T-helper 17 cell (primary cell): Measurements from ENCODE around the gene AGAP2. TPM values are rescaled to one million over a fixed set of nuclear protein-coding genes. Genes with fewer than 3 reads are reported as not detected.
A peak's percentile ranks its signal among the peaks of the same experiment; 100 is the strongest.
"Not testable (repeated sequence)": the region's sequence is repeated elsewhere in the genome, so short reads cannot be mapped to it uniquely, and the experiment has no call there.

Experiments
- ATAC-seq: fragments of 150-1000 bp; cut with Tn5 transposase; 2 replicates; pipeline ENCODE4 v1.10.0; 2021; ENCODE audit warnings: mild to moderate bottlenecking, moderate library complexity
- DNase-seq, 3 donors: peaks; one replicate each; pipeline versions ENCODE4 v3.0.0 to v3.0.0-alpha.2; 2020 to 2021
- H3K9me3 ChIP-seq: one replicate; pipeline ENCODE4 v1.7.0; 2013; ENCODE audit warnings: low read length, mild to moderate bottlenecking; ENCODE audit not compliant: control insufficient read depth, poor library complexity, severe bottlenecking
- H3K27ac Mint-ChIP-seq: one replicate; pipeline ENCODE4 v1.8.0; 2022; ENCODE audit warnings: mild to moderate bottlenecking, moderate library complexity, mixed read lengths
- H3K27me3 Mint-ChIP-seq: one replicate; pipeline ENCODE4 v1.8.0; 2022; ENCODE audit warnings: mixed read lengths
- H3K36me3 Mint-ChIP-seq: one replicate; pipeline ENCODE4 v1.8.0; 2022; ENCODE audit warnings: low read depth, mixed read lengths
- H3K4me1 Mint-ChIP-seq: one replicate; pipeline ENCODE4 v1.8.0; 2022; ENCODE audit warnings: mild to moderate bottlenecking, mixed read lengths
- H3K4me3 Mint-ChIP-seq: one replicate; pipeline ENCODE4 v1.8.0; 2022; ENCODE audit warnings: mild to moderate bottlenecking, moderate library complexity, mixed read lengths
- total RNA-seq, 4 donors: library from RNA in 2 of 4; stranded (reverse) in 2 of 4; gene quantifications; one replicate each; pipeline ENCODE4 v1.2.3 and lab custom pipeline; 2022 to 2026

AGAP2 gene
- total RNA-seq, 2 donors from 2014 or later: 46.5 to 57.6 TPM

DNA sequence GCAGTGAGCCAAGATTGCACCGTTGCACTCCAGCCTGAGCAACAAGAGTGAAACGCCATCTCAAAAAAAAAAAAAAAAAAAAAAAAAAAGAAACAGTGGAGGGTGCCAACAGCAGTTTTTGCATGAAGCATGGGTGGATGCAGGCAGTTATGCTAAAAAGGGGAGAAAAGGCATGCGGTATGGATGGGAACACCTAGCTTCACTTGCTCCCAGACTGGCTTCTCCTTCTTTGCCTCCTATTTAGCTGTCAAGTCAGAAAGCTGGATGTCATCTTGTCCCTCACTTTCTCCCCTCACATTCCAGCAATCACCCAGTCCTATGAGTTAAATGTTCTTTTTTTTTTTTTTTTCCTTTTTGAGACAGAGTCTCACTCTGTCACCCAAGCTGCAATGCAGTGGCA is 36.5 kb upstream of the AGAP2 start:
- Mint-ChIP-seq H3K4me1 (peaks cover 44% of the 10 kb centered on the region), H3K27ac (no peak overlapping the region), H3K36me3 (peaks cover 7% of the 10 kb centered on the region), H3K27me3 (no peaks in the 10 kb centered on the region), H3K4me3 (no peak overlapping the region)
- no peak for ATAC-seq
- DNase-seq: no peak
- H3K9me3 ChIP-seq: no peaks in the 10 kb centered on the region

- Mint-ChIP-seq H3K4me1 (peaks cover 44% of the 10 kb centered on the region), H3K36me3 (peaks cover 10% of the 10 kb centered on the region)
- H3K27ac Mint-ChIP-seq, H3K4me3 Mint-ChIP-seq, ATAC-seq, H3K27me3 Mint-ChIP-seq, DNase-seq, H3K9me3 ChIP-seq: not testable (repeated sequence)
These were observed 36.1 kb upstream of the AGAP2 start for GRCh38 chr12:57774634-57775033.

- DNase-seq (peak in 1 of 3 donors; percentile 30), ATAC-seq (no peak)
- Mint-ChIP-seq H3K4me3 (peak within 1 kb of the TSS; percentile 99), H3K4me1 (peaks cover 32% of the 10 kb centered on the region), H3K27ac (peak within 1 kb of the TSS; percentile 97), H3K27me3 (no peaks in the 10 kb centered on the region), H3K36me3 (peaks cover 10% of the 10 kb centered on the region)
- H3K9me3 ChIP-seq: no peaks in the 10 kb centered on the region
These were observed 34.1 kb upstream of the AGAP2 start, which contains the start of gene EEF1AKMT3 for GRCh38 chr12:57772429-57773322. Gene EEF1AKMT3, plus strand, starts transcription at chr12:57772614. Its CDS starts 111 bp downstream, at chr12:57772725.

GRCh38 chr12:57771873-57772428 is 33.4 kb upstream of the AGAP2 start, which contains the start of gene METTL1:
Gene METTL1, minus strand, starts transcription at chr12:57772105. Its CDS starts 22 bp downstream, at chr12:57772083.
- H3K27me3 Mint-ChIP-seq: peaks cover under 1% of the 10 kb centered on the region
- peak within 1 kb of the TSS; percentile 97 for H3K27ac Mint-ChIP-seq
- H3K9me3 ChIP-seq: no peaks in the 10 kb centered on the region
- DNase-seq (peak; percentile 75 to 82 (median 75)), ATAC-seq (peak; percentile 92)
- peak within 1 kb of the TSS; percentile 99 for H3K4me3 Mint-ChIP-seq
- peaks cover 10% of the 10 kb centered on the region for H3K36me3 Mint-ChIP-seq
- H3K4me1 Mint-ChIP-seq: peaks cover 29% of the 10 kb centered on the region

DNA sequence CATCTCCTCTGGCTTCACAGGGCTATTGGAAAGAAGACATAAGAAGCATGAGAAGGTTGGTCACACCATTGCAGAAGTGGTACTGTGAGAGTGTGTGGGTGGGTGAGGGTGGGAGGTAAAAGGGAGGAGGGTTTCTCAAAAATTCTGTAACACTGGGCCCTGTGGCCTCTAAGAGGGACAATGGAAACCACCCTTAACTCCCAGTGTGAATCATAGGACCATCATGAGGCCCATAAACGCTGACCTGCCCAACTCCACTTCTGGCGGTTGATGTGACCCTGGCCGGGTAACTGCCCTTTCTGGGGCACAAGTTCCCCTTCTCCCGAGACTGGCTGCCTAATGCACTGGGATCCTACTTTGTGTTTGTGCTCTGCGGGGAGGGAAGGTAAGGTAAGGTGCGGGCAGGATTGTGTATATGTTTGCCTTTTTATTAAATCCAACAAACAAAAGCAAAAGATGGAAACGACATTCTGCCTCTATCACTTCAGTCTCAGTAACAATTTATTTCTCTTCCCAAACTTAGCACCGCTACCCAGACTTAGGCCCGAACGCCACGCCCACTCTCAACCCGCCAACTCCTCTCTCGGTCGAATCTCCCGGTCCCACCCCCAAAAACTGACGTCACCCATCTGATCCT is 32.8 kb upstream of the AGAP2 start:
- ATAC-seq (peak; percentile 77), DNase-seq (peak; percentile 60 to 73 (median 60))
- H3K27me3 Mint-ChIP-seq: peaks cover 6% of the 10 kb centered on the region
- peak overlapping the region; percentile 99 for H3K4me3 Mint-ChIP-seq
- H3K4me1 Mint-ChIP-seq: peaks cover 31% of the 10 kb centered on the region
- H3K27ac Mint-ChIP-seq: peak overlapping the region; percentile 97
- H3K9me3 ChIP-seq: no peaks in the 10 kb centered on the region
- H3K36me3 Mint-ChIP-seq: peaks cover 9% of the 10 kb centered on the region

- H3K27ac Mint-ChIP-seq: peak overlapping the region; percentile 97
- H3K9me3 ChIP-seq: no peaks in the 10 kb centered on the region
- peaks cover 5% of the 10 kb centered on the region for H3K36me3 Mint-ChIP-seq
- H3K4me3 Mint-ChIP-seq: peak overlapping the region; percentile 64
- ATAC-seq (no peak), DNase-seq (no peak)
- peaks cover 7% of the 10 kb centered on the region for H3K27me3 Mint-ChIP-seq
- H3K4me1 Mint-ChIP-seq: peaks cover 29% of the 10 kb centered on the region
These were observed 32.2 kb upstream of the AGAP2 start for GRCh38 chr12:57770734-57771133.

GRCh38 chr12:57769594-57769993 is 31.1 kb upstream of the AGAP2 start:
- H3K27me3 Mint-ChIP-seq: peaks cover 7% of the 10 kb centered on the region
- no peak for DNase-seq
- no peak overlapping the region for H3K4me3 Mint-ChIP-seq
- H3K36me3 Mint-ChIP-seq: peaks cover 3% of the 10 kb centered on the region
- ATAC-seq: no peak
- H3K4me1 Mint-ChIP-seq: peaks cover 35% of the 10 kb centered on the region
- no peak overlapping the region for H3K27ac Mint-ChIP-seq
- H3K9me3 ChIP-seq: no peaks in the 10 kb centered on the region

- peaks cover 3% of the 10 kb centered on the region for H3K36me3 Mint-ChIP-seq
- H3K9me3 ChIP-seq: no peaks in the 10 kb centered on the region
- no peak overlapping the region for H3K27ac Mint-ChIP-seq
- H3K4me3 Mint-ChIP-seq: no peak overlapping the region
- H3K4me1 Mint-ChIP-seq: peaks cover 39% of the 10 kb centered on the region
- ATAC-seq: no peak
- DNase-seq: no peak
- peaks cover 19% of the 10 kb centered on the region for H3K27me3 Mint-ChIP-seq
These were observed 29.3 kb upstream of the AGAP2 start for GRCh38 chr12:57767876-57768275.

- H3K9me3 ChIP-seq: no peaks in the 10 kb centered on the region
- H3K27ac Mint-ChIP-seq: no peak overlapping the region
- peaks cover 38% of the 10 kb centered on the region for H3K4me1 Mint-ChIP-seq
- peaks cover 19% of the 10 kb centered on the region for H3K27me3 Mint-ChIP-seq
- DNase-seq (no peak), ATAC-seq (no peak)
- peaks cover 3% of the 10 kb centered on the region for H3K36me3 Mint-ChIP-seq
- H3K4me3 Mint-ChIP-seq: no peak overlapping the region
These were observed 28.8 kb upstream of the AGAP2 start for GRCh38 chr12:57767305-57767698.

- Mint-ChIP-seq H3K27ac (no peak within 1 kb of the TSS), H3K4me3 (peak within 1 kb of the TSS; percentile 92), H3K27me3 (peaks cover 19% of the 10 kb centered on the region), H3K36me3 (peaks cover 3% of the 10 kb centered on the region), H3K4me1 (peaks cover 35% of the 10 kb centered on the region)
- ATAC-seq (peak; percentile 11), DNase-seq (no peak)
- H3K9me3 ChIP-seq: no peaks in the 10 kb centered on the region
These were observed 28.1 kb upstream of the AGAP2 start, which contains the start of gene CYP27B1 for GRCh38 chr12:57766464-57767304. Gene CYP27B1, minus strand, starts transcription at chr12:57767078. Its CDS starts 37 bp downstream, at chr12:57767041.

DNA sequence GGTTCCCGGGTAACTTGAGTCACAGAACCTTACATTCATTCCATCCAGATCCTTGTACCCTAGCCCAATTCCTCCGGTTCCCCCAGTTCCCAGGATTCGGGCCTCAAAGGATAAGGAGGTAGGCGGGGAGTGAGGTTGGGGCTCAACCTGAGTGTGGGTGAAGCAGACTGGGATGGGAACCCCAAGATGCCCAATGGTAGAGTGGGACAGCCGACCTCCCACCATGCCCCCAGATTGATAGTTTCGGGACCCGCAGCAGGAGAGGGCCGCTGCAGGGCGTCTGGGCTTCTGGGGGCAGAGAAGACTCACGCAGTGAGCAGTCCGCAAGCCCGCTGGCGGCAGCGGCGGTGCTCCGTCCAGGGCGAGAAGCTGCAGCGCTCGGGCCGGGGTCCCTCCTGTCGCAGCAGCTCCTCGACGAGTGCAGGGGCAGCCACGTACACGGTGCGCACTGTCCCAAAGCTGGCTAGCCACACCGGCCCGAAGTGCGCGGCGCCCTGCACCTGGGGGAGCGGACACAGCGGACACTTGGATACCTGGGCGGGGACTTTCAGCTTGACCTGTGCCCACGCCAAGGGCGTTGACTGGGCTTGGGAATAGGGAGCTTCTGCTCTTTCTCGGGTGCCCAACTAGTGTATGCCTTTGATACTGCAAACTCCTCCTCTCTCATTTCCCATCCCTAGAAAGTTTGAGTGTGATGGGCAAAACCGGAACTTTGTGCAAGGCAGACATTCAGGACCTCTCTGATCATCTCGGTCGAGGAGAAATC is 27.3 kb upstream of the AGAP2 start:
- H3K9me3 ChIP-seq: no peaks in the 10 kb centered on the region
- Mint-ChIP-seq H3K27ac (peak overlapping the region; percentile 75), H3K36me3 (peaks cover 3% of the 10 kb centered on the region), H3K4me1 (peaks cover 33% of the 10 kb centered on the region), H3K4me3 (peak overlapping the region; percentile 92), H3K27me3 (peaks cover 19% of the 10 kb centered on the region)
- ATAC-seq (peak; percentile 21), DNase-seq (no peak)
